GM19468 (cell line): ENCODE measurements around the gene PRPS1L1.

Source experiments
- ATAC-seq: cut with Tn5 transposase; IDR thresholded peaks from one replicate; pipeline ENCODE4 v1.9.1; 2021; ENCODE audit warnings: mild to moderate bottlenecking, moderate library complexity, moderate number of reproducible peaks; ENCODE audit not compliant: unreplicated experiment; ENCODE audit errors: extremely low read depth

PRPS1L1 gene

GRCh38 chr7:18027628-18028027 is at the start of gene PRPS1L1:
Gene PRPS1L1, minus strand, starts transcription at chr7:18027846.
- ATAC-seq: no peak

GRCh38 chr7:18076461-18076860 is 48.8 kb upstream of the PRPS1L1 start:
- no peak for ATAC-seq

GRCh38 chr7:18068745-18069144 is 41.1 kb upstream of the PRPS1L1 start:
- ATAC-seq: no peak

- ATAC-seq: no peak
Measured at GRCh38 chr7:18064242-18064838, 36.7 kb upstream of the PRPS1L1 start.

- ATAC-seq: no peak
Measured at GRCh38 chr7:18063149-18063901, 35.7 kb upstream of the PRPS1L1 start.

- no peak for ATAC-seq
Measured at GRCh38 chr7:18059171-18059570, 31.5 kb upstream of the PRPS1L1 start.

- ATAC-seq: no peak
Measured at GRCh38 chr7:18053941-18054340, 26.3 kb upstream of the PRPS1L1 start.

GRCh38 chr7:18053177-18053928 is 25.7 kb upstream of the PRPS1L1 start:
- ATAC-seq: no peak

- ATAC-seq: no peak
Measured at GRCh38 chr7:18049262-18049661, 21.6 kb upstream of the PRPS1L1 start.

- ATAC-seq: no peak
Measured at GRCh38 chr7:18046601-18047000, 19.0 kb upstream of the PRPS1L1 start.

GRCh38 chr7:18045171-18045570 is 17.5 kb upstream of the PRPS1L1 start:
- ATAC-seq: no peak

GRCh38 chr7:18041191-18041590 is 13.5 kb upstream of the PRPS1L1 start:
- no peak for ATAC-seq

GRCh38 chr7:18040196-18040595 is 12.6 kb upstream of the PRPS1L1 start:
- ATAC-seq: no peak

- no peak for ATAC-seq
Measured at GRCh38 chr7:18038382-18038781, 10.7 kb upstream of the PRPS1L1 start.

GRCh38 chr7:18037609-18038008 is 10.0 kb upstream of the PRPS1L1 start:
- ATAC-seq: no peak

- ATAC-seq: no peak
Measured at GRCh38 chr7:18036783-18037182, 9.1 kb upstream of the PRPS1L1 start.

GRCh38 chr7:18030758-18031157 is 3.1 kb upstream of the PRPS1L1 start:
- no peak for ATAC-seq

GRCh38 chr7:18020138-18020715 is 7.4 kb downstream of the PRPS1L1 start:
- ATAC-seq: no peak

- ATAC-seq: no peak
Measured at GRCh38 chr7:18019555-18019954, 8.1 kb downstream of the PRPS1L1 start.

- ATAC-seq: no peak
Measured at GRCh38 chr7:18018296-18019215, 9.1 kb downstream of the PRPS1L1 start.
